Mucosa of descending colon (tissue), 3 donors: Measurements from ENCODE around the gene INPP4A. TPM values are rescaled to one million over a fixed set of nuclear protein-coding genes. Genes with fewer than 3 reads are reported as not detected.

Experiments
- ATAC-seq: fragments of 200-7000 bp; cut with Tn5 transposase; one replicate; pipeline ENCODE4 v1.9.1; 2020; ENCODE audit warnings: mild to moderate bottlenecking, moderate library complexity
- DNase-seq, 3 donors: peaks; one replicate each; pipeline ENCODE4 v3.0.0-alpha.2; 2020
- H3K36me3 ChIP-seq: fragments of 200-600 bp; one replicate; pipeline ENCODE4 v1.8.0; 2021; ENCODE audit warnings: low read depth, mild to moderate bottlenecking
- H3K4me1 ChIP-seq: fragments of 200-600 bp; one replicate; pipeline ENCODE4 v1.8.0; 2021; ENCODE audit warnings: low read depth, mild to moderate bottlenecking
- H3K4me3 ChIP-seq: fragments of 200-600 bp; one replicate; pipeline ENCODE4 v1.8.0; 2021; ENCODE audit warnings: mild to moderate bottlenecking
- H3K9me3 ChIP-seq: fragments of 200-600 bp; one replicate; pipeline ENCODE4 v1.8.0; 2021; ENCODE audit warnings: mild to moderate bottlenecking
- CTCF ChIP-seq: fragments of 200-600 bp; IDR thresholded peaks from one replicate; pipeline ENCODE4 v1.8.0; 2022; ENCODE audit warnings: antibody characterized with exemption, mild to moderate bottlenecking
- intact Hi-C, 2 donors: fragments of 100-400 bp; cut with DNase I in 1 of 2; cut with micrococcal nuclease in 1 of 2; formaldehyde crosslinking; loops; one replicate each; pipeline versions ENCODE4 v1.11.0 to v1.11.1; 2022; cut with DNase I, micrococcal nuclease
- total RNA-seq, 3 donors: library from RNA; stranded (reverse); fragmentation: NEBNext Ultra II Directional in 2 of 3; extraction: Animal tissue kit (Norgen Biotek cat#: 25700) in 2 of 3; gene quantifications; one replicate each; pipeline versions ENCODE4 v1.2.1 to v1.2.4, GENCODE V29; 2021 to 2023
- donor health status: DM: no; HTN: no; CAD: no; lungs with moderate emphysema.
- donor health status: DM: no; HTN: no; CAD: no.
- donor health status: DM: no; HTN: yes; CAD: no.

The INPP4A gene
- total RNA-seq, 3 donors from 2014 or later, result 18.2 to 39.8 (median 19.1) TPM

DNA sequence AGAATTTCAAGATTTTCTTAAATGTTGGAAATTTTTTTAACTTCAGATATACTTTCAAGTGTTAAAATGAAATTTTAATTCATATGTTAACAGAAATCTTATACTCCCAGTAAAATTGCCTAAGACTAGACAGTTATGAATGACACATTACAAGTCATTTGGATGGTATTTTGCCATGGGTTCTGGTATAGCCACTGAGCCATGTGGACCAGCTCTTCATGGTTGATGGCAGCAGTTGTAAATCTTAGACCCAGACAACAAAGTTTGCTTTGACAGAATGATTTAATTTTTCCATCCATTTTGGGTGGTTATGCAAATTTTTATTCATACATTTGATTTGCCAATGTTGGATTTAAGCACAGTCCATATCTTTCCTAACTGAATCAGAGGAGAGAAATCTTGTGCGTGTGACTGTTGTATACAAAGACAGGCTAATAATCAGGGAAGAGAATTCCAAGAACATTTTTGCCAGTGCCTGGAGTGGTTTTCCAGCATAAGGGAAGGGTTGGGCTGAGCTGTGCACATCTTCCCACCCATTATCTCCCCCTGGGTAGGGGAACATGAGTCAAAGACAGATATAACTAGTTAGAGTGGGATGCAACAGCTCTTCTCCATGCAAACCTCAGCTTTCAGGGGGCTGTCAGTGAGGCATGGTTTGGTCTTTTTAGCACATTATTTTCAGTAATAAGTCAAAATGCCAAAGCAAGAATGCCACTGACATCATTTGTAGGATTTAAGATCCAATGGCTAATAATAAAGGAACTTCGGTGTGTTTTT lies 28.1 kb upstream of the INPP4A start:
- H3K4me1 ChIP-seq, result no peaks in the 10 kb centered on the region
- DNase-seq (no peak), ATAC-seq (no peak)
- intact Hi-C loops, result no loop called here
- H3K9me3 ChIP-seq, result peaks cover 8% of the 10 kb centered on the region
- H3K36me3 ChIP-seq, result no peaks in the 10 kb centered on the region
- H3K4me3 ChIP-seq, result no peak overlapping the region
- no peak for TF ChIP-seq CTCF

DNA sequence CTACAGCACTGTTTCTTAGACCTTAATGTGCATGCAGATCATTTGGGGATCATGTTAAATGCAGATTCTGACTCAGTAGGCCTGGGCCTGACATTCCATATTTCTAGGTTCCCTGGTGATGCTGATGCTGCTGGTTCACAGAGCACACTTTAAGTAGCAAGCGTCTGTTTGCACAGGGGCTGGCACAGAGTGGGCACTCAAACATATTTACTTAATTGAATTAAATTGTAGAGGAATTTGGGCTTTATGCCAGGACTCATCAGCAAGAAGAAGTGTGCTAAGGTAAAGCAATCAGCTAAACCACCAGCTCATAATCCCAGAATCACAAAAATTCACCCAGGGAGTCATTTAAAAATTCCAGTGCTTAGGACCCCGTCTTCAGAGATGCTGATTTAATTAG lies 25.1 kb upstream of the INPP4A start:
- Histone ChIP-seq H3K9me3 (peaks cover 15% of the 10 kb centered on the region), H3K36me3 (no peaks in the 10 kb centered on the region), H3K4me3 (no peak overlapping the region), H3K4me1 (no peaks in the 10 kb centered on the region)
- TF ChIP-seq CTCF, result no peak
- no peak for ATAC-seq
- no peak for DNase-seq
- intact Hi-C loops, result no loop called here

DNA sequence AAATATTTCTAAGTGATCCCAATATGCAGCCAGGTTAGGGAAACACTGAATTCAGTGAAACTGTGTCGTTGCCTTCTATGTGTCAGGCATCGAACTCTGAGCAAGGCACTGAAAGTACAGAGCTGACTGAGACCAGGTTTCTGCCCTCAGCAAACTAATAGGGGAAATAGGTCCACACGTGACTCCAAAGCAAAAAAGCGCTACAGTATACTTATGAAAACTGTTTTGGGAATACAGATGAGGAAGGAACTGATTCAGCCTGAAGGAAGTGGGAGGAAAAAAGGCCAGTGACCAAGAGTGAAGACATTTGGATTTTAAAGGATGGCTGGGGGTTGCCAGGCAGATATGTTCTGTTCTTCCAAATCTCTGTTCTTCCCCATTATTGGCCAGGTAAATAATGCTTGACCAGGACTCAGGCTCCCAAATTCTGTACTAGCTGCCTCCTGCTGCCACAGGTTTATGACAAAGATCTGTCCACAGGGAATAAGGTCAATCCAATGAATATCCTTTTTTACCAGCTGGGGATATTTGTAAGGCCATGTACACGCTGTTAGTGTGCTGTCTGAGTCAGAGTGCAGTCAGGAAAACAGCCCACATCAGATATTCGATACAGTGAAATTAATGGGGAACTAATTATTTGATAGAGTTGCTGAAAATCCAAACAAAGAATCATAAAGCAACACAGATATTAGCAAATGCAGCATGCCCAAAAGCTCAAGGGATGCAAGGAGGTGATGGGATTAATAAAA lies 24.5 kb upstream of the INPP4A start:
- Histone ChIP-seq H3K9me3 (peaks cover 13% of the 10 kb centered on the region), H3K4me1 (no peaks in the 10 kb centered on the region), H3K36me3 (no peaks in the 10 kb centered on the region), H3K4me3 (no peak overlapping the region)
- intact Hi-C loops, result no loop called here
- DNase-seq (peak in 1 of 3 donors; percentile 14), ATAC-seq (no peak)
- TF ChIP-seq CTCF, result no peak

DNA sequence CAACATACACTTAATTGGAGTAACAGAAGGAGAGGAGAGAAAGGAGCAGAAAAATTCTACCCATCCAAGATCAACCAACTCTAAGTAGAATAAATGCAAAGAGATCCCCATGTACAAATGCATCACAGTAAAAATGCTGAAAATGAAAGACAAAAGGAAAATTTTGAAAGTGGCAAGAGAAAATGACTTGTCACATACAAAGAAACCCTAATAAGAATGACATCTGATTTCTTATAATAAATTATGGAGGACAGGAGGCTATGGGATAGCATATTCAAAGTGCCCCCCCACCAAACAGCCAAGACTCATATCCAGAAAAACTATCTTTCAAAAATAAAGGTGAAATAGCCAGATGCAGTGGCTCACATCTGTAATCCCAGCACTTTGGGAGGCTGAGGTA lies 22.2 kb upstream of the INPP4A start:
- intact Hi-C loops, result no loop called here
- TF ChIP-seq CTCF, result no peak
- no peak for DNase-seq
- H3K4me3 ChIP-seq, result no peak overlapping the region
- no peak for ATAC-seq
- H3K4me1 ChIP-seq, result no peaks in the 10 kb centered on the region
- peaks cover 13% of the 10 kb centered on the region for H3K9me3 ChIP-seq
- H3K36me3 ChIP-seq, result no peaks in the 10 kb centered on the region

DNA sequence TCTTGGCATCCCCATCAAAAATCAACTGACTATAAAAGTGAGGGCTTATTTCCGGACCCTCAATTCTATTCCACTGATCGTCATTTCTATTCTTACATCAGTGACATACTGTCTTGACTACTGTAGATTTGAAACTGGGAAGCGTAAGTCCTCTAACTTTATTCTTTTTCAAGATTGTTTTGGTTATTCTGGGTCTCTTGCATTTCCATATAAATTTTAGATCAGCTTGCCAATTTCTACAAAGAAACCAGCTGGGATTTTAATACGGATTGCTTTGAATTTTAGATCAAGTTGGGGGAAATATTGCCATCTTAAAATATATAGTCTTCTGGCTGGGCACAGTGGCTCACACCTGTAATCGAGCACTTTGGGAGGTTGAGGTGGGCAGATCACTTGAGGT lies 17.9 kb upstream of the INPP4A start:
- Histone ChIP-seq H3K36me3 (no peaks in the 10 kb centered on the region), H3K4me1 (no peaks in the 10 kb centered on the region), H3K9me3 (peaks cover 13% of the 10 kb centered on the region), H3K4me3 (no peak overlapping the region)
- DNase-seq (no peak), ATAC-seq (no peak)
- TF ChIP-seq CTCF, result no peak
- intact Hi-C loops, result no loop called here
